T-helper 1 cell treated with Interleukin-12 subunit alpha and Interleukin-12 subunit beta and Interleukin-4 antibody, amounts not matched to agents 30 μg/mL and 1 μg/mL, for 36 hours (primary cell): Measurements from ENCODE around the gene POM121.
"Not testable (repeated sequence)": the region's sequence is repeated elsewhere in the genome, so short reads cannot be mapped to it uniquely, and the experiment has no call there.

Experiments
- H3K27ac Mint-ChIP-seq: one replicate; pipeline ENCODE4 v1.8.0; 2021; ENCODE audit warnings: mild to moderate bottlenecking, mixed read lengths
- H3K27me3 Mint-ChIP-seq: one replicate; pipeline ENCODE4 v1.8.0; 2021; ENCODE audit warnings: low read depth, mixed read lengths
- H3K36me3 Mint-ChIP-seq: one replicate; pipeline ENCODE4 v1.8.0; 2021; ENCODE audit warnings: low read depth, mixed read lengths
- H3K4me1 Mint-ChIP-seq: one replicate; pipeline ENCODE4 v1.8.0; 2021; ENCODE audit warnings: low read depth, mixed read lengths
- H3K4me3 Mint-ChIP-seq: one replicate; pipeline ENCODE4 v1.8.0; 2021; ENCODE audit warnings: mild to moderate bottlenecking, moderate library complexity, mixed read lengths
- H3K9me3 Mint-ChIP-seq: one replicate; pipeline ENCODE4 v1.8.0; 2021; ENCODE audit warnings: mixed read lengths

POM121 gene

DNA sequence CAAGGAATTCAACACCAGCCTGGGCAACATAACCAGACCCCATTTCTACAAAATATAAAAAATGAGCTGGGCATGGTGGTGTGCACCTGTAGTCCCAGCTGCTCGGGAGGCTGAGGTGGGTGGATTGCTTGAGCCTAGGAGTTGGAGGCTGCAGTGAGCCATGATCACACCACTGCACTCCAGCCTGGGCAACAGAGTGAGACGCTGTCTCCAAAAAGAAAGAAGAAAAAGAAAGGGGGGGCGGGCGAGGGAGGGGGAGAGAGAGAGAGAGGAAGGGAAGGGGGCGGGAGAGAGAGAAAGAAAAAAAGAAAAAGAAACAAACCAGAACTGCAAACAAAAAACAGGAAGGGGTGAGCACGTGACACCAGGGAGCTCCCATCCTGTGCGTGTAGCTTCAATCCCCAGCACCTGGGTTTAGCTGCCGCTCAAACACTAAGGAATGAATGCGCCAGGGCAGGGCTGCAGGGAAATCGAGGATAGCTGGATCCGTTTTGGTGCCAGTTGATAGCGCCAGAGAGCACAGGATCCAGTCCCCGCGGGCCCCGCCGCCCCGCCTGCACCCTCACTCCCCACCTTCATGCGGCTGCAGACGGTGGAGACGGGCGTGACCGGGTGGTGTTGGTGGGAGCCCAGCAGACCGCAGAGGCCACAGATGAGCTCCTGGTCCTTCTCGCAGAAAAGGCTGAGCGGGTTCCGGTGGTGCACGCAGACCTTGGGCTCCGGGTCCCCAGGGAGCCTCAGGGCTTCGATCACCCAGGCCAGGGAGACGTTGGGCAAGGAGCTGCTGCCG is 40.5 kb downstream of the POM121 start:
- not testable (repeated sequence) for H3K36me3 Mint-ChIP-seq, H3K27me3 Mint-ChIP-seq, H3K4me3 Mint-ChIP-seq, H3K4me1 Mint-ChIP-seq, H3K27ac Mint-ChIP-seq, H3K9me3 Mint-ChIP-seq

DNA sequence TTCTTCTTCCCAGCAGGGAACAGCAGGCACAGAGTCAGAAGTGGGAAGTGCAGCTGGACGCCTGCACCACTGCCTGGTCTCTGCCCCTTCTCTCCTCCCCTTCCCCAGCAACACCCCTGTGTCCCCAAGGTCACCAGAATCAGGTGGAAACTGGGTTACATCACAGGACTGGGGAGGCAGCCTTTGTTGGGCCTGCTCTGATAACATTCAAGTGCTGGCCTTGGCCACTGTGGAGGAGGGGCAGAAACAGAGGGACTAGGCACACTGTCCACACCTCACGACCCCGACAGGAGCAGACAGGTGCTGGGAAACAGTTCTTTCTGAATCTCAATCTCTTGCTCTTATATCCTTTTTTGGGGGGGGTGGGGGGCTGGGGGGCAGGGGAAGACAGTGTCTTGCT is 42.0 kb downstream of the POM121 start:
- H3K36me3 Mint-ChIP-seq, H3K4me3 Mint-ChIP-seq, H3K27me3 Mint-ChIP-seq, H3K4me1 Mint-ChIP-seq, H3K27ac Mint-ChIP-seq, H3K9me3 Mint-ChIP-seq: not testable (repeated sequence)

GRCh38 chr7:72968980-72969516 is 44.2 kb downstream of the POM121 start, which contains the start of gene TRIM74:
Gene TRIM74 (minus strand): TSS chr7:72969466. CDS start chr7:72966157, 3,309 bp downstream.
- H3K36me3 Mint-ChIP-seq, H3K4me3 Mint-ChIP-seq, H3K27me3 Mint-ChIP-seq, H3K9me3 Mint-ChIP-seq, H3K4me1 Mint-ChIP-seq, H3K27ac Mint-ChIP-seq: not testable (repeated sequence)

DNA sequence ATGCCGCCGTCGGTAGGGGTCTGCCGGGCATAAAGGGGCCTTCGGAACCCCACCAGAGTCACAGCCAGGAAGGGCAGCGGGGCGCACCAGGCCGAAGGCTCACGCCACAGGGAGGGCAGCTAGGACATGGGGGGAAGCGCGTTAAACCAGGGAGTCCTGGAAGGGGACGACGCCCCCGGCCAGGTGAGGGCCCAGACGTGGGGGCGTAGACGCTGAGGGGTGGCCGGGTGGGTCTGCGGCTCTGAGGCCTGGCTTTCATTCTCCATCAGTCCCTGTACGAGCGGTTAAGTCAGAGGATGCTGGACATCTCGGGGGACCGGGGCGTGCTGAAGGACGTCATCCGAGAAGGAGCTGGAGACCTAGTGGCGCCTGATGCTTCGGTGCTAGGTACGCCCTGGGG is 44.8 kb downstream of the POM121 start:
- H3K4me1 Mint-ChIP-seq, H3K9me3 Mint-ChIP-seq, H3K27me3 Mint-ChIP-seq, H3K4me3 Mint-ChIP-seq, H3K36me3 Mint-ChIP-seq, H3K27ac Mint-ChIP-seq: not testable (repeated sequence)

GRCh38 chr7:72971505-72971904 is 46.6 kb downstream of the POM121 start:
- not testable (repeated sequence) for H3K36me3 Mint-ChIP-seq, H3K4me1 Mint-ChIP-seq, H3K9me3 Mint-ChIP-seq, H3K27me3 Mint-ChIP-seq, H3K27ac Mint-ChIP-seq, H3K4me3 Mint-ChIP-seq

DNA sequence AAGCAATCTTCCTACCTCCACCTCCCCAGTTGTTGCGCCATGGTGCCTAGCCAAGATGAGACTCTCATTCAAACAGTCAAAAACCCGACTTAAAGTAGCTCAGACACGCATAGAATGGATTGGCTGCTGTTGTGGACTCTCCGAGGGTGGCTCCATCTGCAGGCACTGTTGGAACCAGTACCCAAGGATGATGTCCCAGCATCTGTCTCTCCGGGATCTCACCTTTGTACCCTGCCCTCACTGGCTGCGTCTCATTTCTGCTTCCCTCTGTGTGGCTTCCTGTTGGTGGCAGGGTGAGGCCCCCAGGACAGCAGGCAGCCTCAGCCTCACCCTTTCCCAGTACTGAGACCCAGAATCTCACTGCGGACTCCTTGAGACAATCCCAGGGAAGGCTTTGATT is 49.9 kb downstream of the POM121 start:
- not testable (repeated sequence) for H3K27me3 Mint-ChIP-seq, H3K9me3 Mint-ChIP-seq, H3K27ac Mint-ChIP-seq, H3K36me3 Mint-ChIP-seq, H3K4me1 Mint-ChIP-seq, H3K4me3 Mint-ChIP-seq

DNA sequence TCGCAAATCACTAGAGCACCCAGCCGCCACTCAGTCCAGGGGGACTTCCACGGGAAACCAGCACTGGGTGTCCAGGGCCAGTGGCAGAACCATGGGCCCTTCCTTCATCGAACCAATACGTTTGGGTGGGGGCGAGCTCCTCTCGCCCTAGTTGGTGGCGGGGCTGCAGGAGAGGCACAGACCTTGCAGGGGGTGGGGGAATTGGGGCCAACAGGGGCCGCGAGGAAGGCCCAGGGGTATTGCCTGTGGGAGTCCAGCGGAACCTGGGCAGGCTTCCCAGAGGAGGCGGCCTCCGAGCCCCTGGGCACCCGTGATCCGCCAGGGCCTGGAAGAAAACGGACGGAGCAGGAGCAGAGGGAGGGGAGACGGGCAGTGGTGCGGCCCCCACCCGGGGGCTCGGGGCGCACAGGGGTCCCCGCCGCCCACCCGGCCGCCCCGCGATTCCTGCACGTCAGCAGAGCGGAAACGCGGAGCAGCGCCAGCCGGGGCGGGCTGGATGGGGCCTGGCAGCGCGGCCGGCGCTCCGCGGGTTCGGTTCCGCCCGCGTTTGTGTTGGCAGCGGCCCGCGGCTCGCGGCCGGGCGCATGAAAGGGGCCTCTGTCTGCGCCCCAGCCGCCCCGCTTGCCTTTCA is 50.9 kb downstream of the POM121 start:
- not testable (repeated sequence) for H3K4me1 Mint-ChIP-seq, H3K9me3 Mint-ChIP-seq, H3K4me3 Mint-ChIP-seq, H3K27ac Mint-ChIP-seq, H3K27me3 Mint-ChIP-seq, H3K36me3 Mint-ChIP-seq

GRCh38 chr7:72976434-72976833 is 51.5 kb downstream of the POM121 start:
- H3K36me3 Mint-ChIP-seq, H3K27ac Mint-ChIP-seq, H3K4me3 Mint-ChIP-seq, H3K9me3 Mint-ChIP-seq, H3K4me1 Mint-ChIP-seq, H3K27me3 Mint-ChIP-seq: not testable (repeated sequence)

- H3K27me3 Mint-ChIP-seq, H3K4me3 Mint-ChIP-seq, H3K9me3 Mint-ChIP-seq, H3K27ac Mint-ChIP-seq, H3K36me3 Mint-ChIP-seq, H3K4me1 Mint-ChIP-seq: not testable (repeated sequence)
Measured at GRCh38 chr7:72980382-72980781, 55.5 kb downstream of the POM121 start.

GRCh38 chr7:72982084-72982483 is 57.2 kb downstream of the POM121 start:
- not testable (repeated sequence) for H3K27me3 Mint-ChIP-seq, H3K36me3 Mint-ChIP-seq, H3K9me3 Mint-ChIP-seq, H3K27ac Mint-ChIP-seq, H3K4me1 Mint-ChIP-seq, H3K4me3 Mint-ChIP-seq

- not testable (repeated sequence) for H3K27me3 Mint-ChIP-seq, H3K27ac Mint-ChIP-seq, H3K9me3 Mint-ChIP-seq, H3K36me3 Mint-ChIP-seq, H3K4me3 Mint-ChIP-seq, H3K4me1 Mint-ChIP-seq
Measured at GRCh38 chr7:72990146-72990913, 65.4 kb downstream of the POM121 start.

DNA sequence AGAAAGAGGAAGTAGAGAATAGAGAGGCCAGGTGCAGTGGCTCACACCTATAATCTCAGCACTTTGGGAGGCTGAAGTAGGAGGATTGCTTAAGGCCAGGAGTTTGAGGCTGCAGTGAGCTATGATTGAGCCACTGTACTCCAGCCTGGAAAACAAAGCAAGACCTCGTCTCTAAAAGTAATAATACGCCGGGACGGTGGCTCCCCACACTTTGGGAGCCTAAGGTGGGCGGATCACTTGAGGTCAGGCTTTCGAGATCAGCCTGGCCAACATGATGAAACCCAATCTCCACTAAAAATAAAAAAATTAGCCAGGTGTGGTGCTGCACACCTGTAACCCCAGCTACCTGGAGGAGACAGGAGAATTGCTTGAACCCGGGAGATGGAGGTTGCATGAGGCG is 70.6 kb downstream of the POM121 start:
- H3K9me3 Mint-ChIP-seq, H3K27me3 Mint-ChIP-seq, H3K4me3 Mint-ChIP-seq, H3K36me3 Mint-ChIP-seq, H3K4me1 Mint-ChIP-seq, H3K27ac Mint-ChIP-seq: not testable (repeated sequence)

GRCh38 chr7:72997447-72997846 is 72.6 kb downstream of the POM121 start:
- H3K27ac Mint-ChIP-seq, H3K4me3 Mint-ChIP-seq: not testable (repeated sequence)

DNA sequence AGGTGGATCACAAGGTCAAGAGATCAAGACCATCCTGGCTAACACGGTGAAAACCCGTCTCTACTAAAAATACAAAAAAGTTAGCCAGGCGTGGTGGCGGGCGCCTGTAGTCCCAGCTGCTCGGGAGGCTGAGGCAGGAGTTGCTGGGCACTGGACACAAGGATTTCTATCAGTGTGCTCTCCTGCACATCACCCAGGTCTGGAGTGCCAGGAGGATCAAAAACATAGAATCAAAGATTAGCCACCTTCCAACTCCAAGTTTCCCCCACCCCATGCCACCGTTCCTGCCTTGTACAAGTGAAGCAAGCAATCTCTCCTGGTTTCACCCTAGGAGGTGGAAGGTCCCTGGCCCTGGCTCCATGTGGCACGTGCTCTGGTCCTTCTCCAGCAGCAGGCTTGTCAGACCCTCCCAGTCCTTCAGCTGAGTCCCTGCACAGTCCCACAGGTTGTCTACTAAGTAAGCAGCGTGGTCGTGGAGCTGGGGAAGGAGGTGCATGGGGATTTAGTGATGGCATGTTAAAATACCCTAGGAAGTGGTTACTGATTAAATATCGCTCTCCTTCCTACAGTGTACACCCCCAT is 73.1 kb downstream of the POM121 start:
- H3K4me1 Mint-ChIP-seq, H3K36me3 Mint-ChIP-seq, H3K27ac Mint-ChIP-seq, H3K4me3 Mint-ChIP-seq, H3K9me3 Mint-ChIP-seq, H3K27me3 Mint-ChIP-seq: not testable (repeated sequence)

More at GRCh38 chr7:72997447-72997846, 72.6 kb downstream of the POM121 start:
- not testable (repeated sequence) for H3K27me3 Mint-ChIP-seq, H3K36me3 Mint-ChIP-seq, H3K4me1 Mint-ChIP-seq, H3K9me3 Mint-ChIP-seq
